Lung (tissue), 12 donors: Measurements from ENCODE around the gene DDX42. TPM values are rescaled to one million over a fixed set of nuclear protein-coding genes. Genes with fewer than 3 reads are reported as not detected.

Experiments
- ATAC-seq: fragments of 200-7000 bp; cut with Tn5 transposase; one replicate; pipeline ENCODE4 v1.9.1; 2020; ENCODE audit warnings: moderate number of reproducible peaks; ENCODE audit not compliant: insufficient read depth, low FRiP score
- DNase-seq, 3 donors: peaks; one replicate each; pipeline ENCODE4 v3.0.0-alpha.2; 2013 to 2017
- H3K27ac ChIP-seq, 2 donors: one replicate each; pipeline ENCODE4 v1.5.1; 2013; ENCODE audit warnings: mild to moderate bottlenecking in 2 of 2, moderate library complexity in 2 of 2, control low read depth in 1 of 2, inconsistent platforms in 1 of 2, low read depth in 1 of 2, low read length in 1 of 2
- H3K27me3 ChIP-seq, 3 donors: one replicate each; pipeline ENCODE4 v1.5.1; 2013; ENCODE audit warnings: low read length in 2 of 3; ENCODE audit not compliant: control insufficient read depth in 3 of 3, insufficient read depth in 3 of 3
- H3K36me3 ChIP-seq, 4 donors: one replicate each; pipeline ENCODE4 v1.5.1; 2013; ENCODE audit warnings: low read length in 4 of 4, mild to moderate bottlenecking in 1 of 4, moderate library complexity in 1 of 4; ENCODE audit not compliant: control insufficient read depth in 4 of 4, insufficient read depth in 4 of 4
- H3K4me1 ChIP-seq, 5 donors: one replicate each; pipeline ENCODE4 v1.5.1; 2013; ENCODE audit warnings: low read length in 5 of 5, mild to moderate bottlenecking in 2 of 5, moderate library complexity in 1 of 5; ENCODE audit not compliant: control insufficient read depth in 5 of 5, insufficient read depth in 5 of 5
- H3K4me3 ChIP-seq: one replicate; pipeline ENCODE4 v1.5.1; 2013; ENCODE audit warnings: mild to moderate bottlenecking, control low read depth, moderate library complexity
- H3K9ac ChIP-seq, 2 donors: one replicate each; pipeline ENCODE4 v1.5.1; 2013; ENCODE audit warnings: low read length in 2 of 2, control low read depth in 1 of 2; ENCODE audit not compliant: insufficient read depth in 1 of 2
- H3K9me3 ChIP-seq, 4 donors: one replicate each; pipeline ENCODE4 v1.5.1; 2013; ENCODE audit warnings: low read length in 3 of 4, mild to moderate bottlenecking in 1 of 4, moderate library complexity in 1 of 4; ENCODE audit not compliant: control insufficient read depth in 4 of 4, insufficient read depth in 3 of 4
- WGBS, 2 donors: extraction: QIAGEN DNeasy Blood & Tissue Kit; methylation state at CpG; one replicate each; pipeline ENCODE4 v1.1.7; 2013; 5-methylcytosine and 5-hydroxymethylcytosine counted together
- polyA plus RNA-seq, 2 donors: library from polyadenylated mRNA; stranded (reverse); fragments of 200-250 nt; gene quantifications; one replicate each; pipeline ENCODE4 v1.2.1, GENCODE V29; 2013
- total RNA-seq, 2 donors: library from RNA; depleted of rRNA in 1 of 2; stranded (reverse); fragments of >200 nt in 1 of 2; gene quantifications; one replicate each; pipeline ENCODE4 v1.2.1, GENCODE V29; 2014 to 2021
- TF ChIP-seq, protein P1 (sequence below): IDR thresholded peaks from 2 replicates; pipeline ENCODE4 v1.5.1; 2012; ENCODE audit warnings: mild to moderate bottlenecking; ENCODE audit errors: control extremely low read depth, extremely low read depth
- donor health status: control.
- donor health status: control.
- donor health status: Bipolar disorder and iron deficiency.
- donor health status: healthy.
- donor health status: DM: yes; HTN: yes; CAD: no.

Gene DDX42
- total and polyA plus RNA-seq, 4 donors: 47.8 to 153 (median 75.9) TPM

DNA sequence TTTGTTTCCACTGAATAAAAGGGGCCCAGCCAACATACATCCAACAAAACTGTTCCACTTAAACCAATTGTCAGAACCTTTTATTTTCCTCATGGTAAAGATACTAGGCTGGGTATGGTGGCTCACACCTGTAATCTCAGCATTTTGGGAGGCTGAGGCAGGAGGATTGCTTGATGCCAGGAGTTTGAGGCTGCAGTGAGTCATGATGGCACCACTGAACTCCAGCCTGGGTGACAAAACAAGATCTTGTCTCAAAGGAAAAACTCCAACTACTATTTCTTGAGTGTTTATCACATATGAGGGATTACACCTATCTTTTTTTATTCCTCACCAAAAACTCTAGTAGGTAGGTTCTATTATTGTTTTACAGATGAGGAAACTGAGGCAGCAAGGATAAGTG lies 48.6 kb downstream of the DDX42 start:
- peaks cover 51 to 67% (median 60%) of the 10 kb centered on the region in 4 donors for H3K36me3 ChIP-seq
- DNase-seq (no peak), ATAC-seq (no peak)
- no peaks in the 10 kb centered on the region for H3K9me3 ChIP-seq
- no peak overlapping the region for H3K9ac ChIP-seq
- TF ChIP-seq, protein P1, sequence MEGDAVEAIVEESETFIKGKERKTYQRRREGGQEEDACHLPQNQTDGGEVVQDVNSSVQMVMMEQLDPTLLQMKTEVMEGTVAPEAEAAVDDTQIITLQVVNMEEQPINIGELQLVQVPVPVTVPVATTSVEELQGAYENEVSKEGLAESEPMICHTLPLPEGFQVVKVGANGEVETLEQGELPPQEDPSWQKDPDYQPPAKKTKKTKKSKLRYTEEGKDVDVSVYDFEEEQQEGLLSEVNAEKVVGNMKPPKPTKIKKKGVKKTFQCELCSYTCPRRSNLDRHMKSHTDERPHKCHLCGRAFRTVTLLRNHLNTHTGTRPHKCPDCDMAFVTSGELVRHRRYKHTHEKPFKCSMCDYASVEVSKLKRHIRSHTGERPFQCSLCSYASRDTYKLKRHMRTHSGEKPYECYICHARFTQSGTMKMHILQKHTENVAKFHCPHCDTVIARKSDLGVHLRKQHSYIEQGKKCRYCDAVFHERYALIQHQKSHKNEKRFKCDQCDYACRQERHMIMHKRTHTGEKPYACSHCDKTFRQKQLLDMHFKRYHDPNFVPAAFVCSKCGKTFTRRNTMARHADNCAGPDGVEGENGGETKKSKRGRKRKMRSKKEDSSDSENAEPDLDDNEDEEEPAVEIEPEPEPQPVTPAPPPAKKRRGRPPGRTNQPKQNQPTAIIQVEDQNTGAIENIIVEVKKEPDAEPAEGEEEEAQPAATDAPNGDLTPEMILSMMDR: no peak
- no peaks in the 10 kb centered on the region for H3K27me3 ChIP-seq
- H3K27ac ChIP-seq: no peak overlapping the region
- peaks cover 0 to 8% (median 5%) of the 10 kb centered on the region in 5 donors for H3K4me1 ChIP-seq
- no peak overlapping the region for H3K4me3 ChIP-seq

GRCh38 chr17:63823659-63824331 lies 49.8 kb downstream of the DDX42 start:
- TF ChIP-seq, protein P1: no peak
- Histone ChIP-seq H3K4me3 (no peak overlapping the region), H3K9ac (no peak overlapping the region), H3K4me1 (peaks cover 0 to 19% (median 7%) of the 10 kb centered on the region in 5 donors), H3K36me3 (peaks cover 40 to 55% (median 48%) of the 10 kb centered on the region in 4 donors), H3K27ac (no peak overlapping the region), H3K27me3 (no peaks in the 10 kb centered on the region), H3K9me3 (no peaks in the 10 kb centered on the region)
- ATAC-seq (no peak), DNase-seq (no peak)
- WGBS, 2 donors: 93 to 94% methylated on average over 13 of the region's 13 CpGs

GRCh38 chr17:63824362-63824761 lies 50.4 kb downstream of the DDX42 start:
- 96% methylated on average over 9 of the region's 9 CpGs for WGBS, 2 donors
- DNase-seq (no peak), ATAC-seq (no peak)
- H3K4me1 ChIP-seq: peaks cover 0 to 20% (median 7%) of the 10 kb centered on the region in 5 donors
- no peak overlapping the region for H3K27ac ChIP-seq
- H3K4me3 ChIP-seq: no peak overlapping the region
- peaks cover 41 to 54% (median 49%) of the 10 kb centered on the region in 4 donors for H3K36me3 ChIP-seq
- H3K27me3 ChIP-seq: no peaks in the 10 kb centered on the region
- H3K9me3 ChIP-seq: no peaks in the 10 kb centered on the region
- TF ChIP-seq, protein P1: no peak
- no peak overlapping the region for H3K9ac ChIP-seq
